ENCODE data around the gene NBAS.

The NBAS gene

DNA sequence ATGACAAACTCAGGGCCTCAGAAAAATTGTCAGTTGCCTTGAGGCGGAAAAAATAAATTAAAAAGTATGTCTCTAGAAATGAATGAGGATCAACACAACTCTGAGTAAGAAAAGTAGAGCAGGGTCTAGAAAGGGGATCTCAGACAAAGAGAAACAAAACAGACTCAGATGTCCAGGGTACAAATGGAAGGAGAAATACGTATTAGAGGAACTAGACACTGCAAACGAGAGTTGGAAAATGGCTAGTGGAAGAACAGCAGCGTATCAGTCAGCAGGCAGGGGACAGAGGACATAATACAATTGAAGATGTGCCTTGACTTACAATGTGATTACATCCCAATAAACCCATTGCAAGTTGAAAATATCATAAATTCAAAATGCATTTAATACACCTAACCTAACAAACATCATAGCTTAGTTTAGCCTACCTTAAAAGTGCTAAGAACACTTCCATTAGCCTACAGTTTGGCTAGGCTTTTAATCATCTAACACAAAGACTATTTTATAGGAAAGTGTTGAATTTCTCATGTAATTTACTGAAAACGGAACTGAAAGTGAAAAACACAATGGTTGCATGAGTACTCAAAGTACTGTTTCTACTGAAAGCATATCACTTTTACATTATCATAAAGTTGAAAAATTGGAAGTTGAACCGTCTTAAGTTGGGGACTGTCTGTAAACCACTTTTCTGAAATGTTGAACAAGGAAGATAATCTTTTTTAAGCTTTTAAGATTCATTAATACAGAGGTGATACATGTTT is 182.8 kb downstream of the NBAS start:
- no peaks in the 10 kb centered on the region for H3K27me3 ChIP-seq (ENCODE audit: low read length)
- H3K4me2 ChIP-seq (ENCODE audit: low read depth, low read length, poor library complexity, severe bottlenecking), result no peak overlapping the region
- no peak overlapping the region for H3K9ac ChIP-seq (ENCODE audit: low read length)
- H3K79me2 ChIP-seq (ENCODE audit: insufficient read depth, low read length), result no peaks in the 10 kb centered on the region
- no peaks in the 10 kb centered on the region for H3K9me3 ChIP-seq (ENCODE audit: insufficient read depth, low read length)
- H3F3A ChIP-seq (ENCODE audit: insufficient read depth), result no peaks in the 10 kb centered on the region
- 0 out of 2 replicates have a peak, but pooled peaks cover 3% of the 10 kb centered on the region for H3K36me3 ChIP-seq (ENCODE audit: low read length)
- H4K20me1 ChIP-seq (ENCODE audit: low read depth, low read length), result no peaks in the 10 kb centered on the region
- TF ChIP-seq, protein P1, sequence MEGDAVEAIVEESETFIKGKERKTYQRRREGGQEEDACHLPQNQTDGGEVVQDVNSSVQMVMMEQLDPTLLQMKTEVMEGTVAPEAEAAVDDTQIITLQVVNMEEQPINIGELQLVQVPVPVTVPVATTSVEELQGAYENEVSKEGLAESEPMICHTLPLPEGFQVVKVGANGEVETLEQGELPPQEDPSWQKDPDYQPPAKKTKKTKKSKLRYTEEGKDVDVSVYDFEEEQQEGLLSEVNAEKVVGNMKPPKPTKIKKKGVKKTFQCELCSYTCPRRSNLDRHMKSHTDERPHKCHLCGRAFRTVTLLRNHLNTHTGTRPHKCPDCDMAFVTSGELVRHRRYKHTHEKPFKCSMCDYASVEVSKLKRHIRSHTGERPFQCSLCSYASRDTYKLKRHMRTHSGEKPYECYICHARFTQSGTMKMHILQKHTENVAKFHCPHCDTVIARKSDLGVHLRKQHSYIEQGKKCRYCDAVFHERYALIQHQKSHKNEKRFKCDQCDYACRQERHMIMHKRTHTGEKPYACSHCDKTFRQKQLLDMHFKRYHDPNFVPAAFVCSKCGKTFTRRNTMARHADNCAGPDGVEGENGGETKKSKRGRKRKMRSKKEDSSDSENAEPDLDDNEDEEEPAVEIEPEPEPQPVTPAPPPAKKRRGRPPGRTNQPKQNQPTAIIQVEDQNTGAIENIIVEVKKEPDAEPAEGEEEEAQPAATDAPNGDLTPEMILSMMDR (IDR thresholded peaks at IDR 0.05; ENCODE audit: insufficient read depth, low read length, poor library complexity, severe bottlenecking), result no peak
- no peak for TF ChIP-seq EZH2phosphoT487 (conservative IDR thresholded peaks at IDR 0.05; ENCODE audit: low read length)
- H3K9me2 ChIP-seq (replicated peaks; ENCODE audit: insufficient read depth, low read length), result no peaks in the 10 kb centered on the region
- H3K4me3 ChIP-seq (ENCODE audit: insufficient read depth, low read length, poor library complexity, severe bottlenecking), result no peak overlapping the region
- H3K27ac ChIP-seq (ENCODE audit: low read depth, low read length), result no peak overlapping the region
- H2AFZ ChIP-seq (ENCODE audit: low read depth, low read length, severe bottlenecking), result no peak overlapping the region

DNA sequence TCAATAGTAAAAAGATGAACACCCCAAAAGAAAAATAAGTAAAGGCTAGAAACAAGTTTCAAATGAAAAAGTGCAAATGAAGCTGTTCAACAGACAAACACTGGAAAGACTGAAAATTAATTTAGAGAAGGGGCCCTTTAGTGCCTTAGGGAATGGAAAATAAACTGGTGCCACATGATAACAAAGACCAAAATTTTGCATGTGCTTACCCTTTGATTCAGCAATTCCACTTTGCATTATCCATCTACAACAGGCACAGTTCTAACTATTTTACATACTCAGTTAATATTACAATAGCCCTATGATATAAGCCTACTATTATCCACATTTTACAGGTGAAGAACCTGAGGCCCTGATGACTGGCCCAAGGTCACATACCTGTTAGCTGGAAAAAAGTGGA is 183.9 kb downstream of the NBAS start:
- Histone ChIP-seq H3F3A (ENCODE audit: insufficient read depth) (no peaks in the 10 kb centered on the region), H3K27ac (ENCODE audit: low read depth, low read length) (no peak overlapping the region), H3K9me2 (replicated peaks; ENCODE audit: insufficient read depth, low read length) (no peaks in the 10 kb centered on the region), H4K20me1 (ENCODE audit: low read depth, low read length) (no peaks in the 10 kb centered on the region), H3K4me2 (ENCODE audit: low read depth, low read length, poor library complexity, severe bottlenecking) (no peak overlapping the region), H3K9ac (ENCODE audit: low read length) (no peak overlapping the region), H3K4me3 (ENCODE audit: insufficient read depth, low read length, poor library complexity, severe bottlenecking) (no peak overlapping the region), H2AFZ (ENCODE audit: low read depth, low read length, severe bottlenecking) (no peak overlapping the region), H3K79me2 (ENCODE audit: insufficient read depth, low read length) (no peaks in the 10 kb centered on the region), H3K27me3 (ENCODE audit: low read length) (no peaks in the 10 kb centered on the region), H3K9me3 (ENCODE audit: insufficient read depth, low read length) (no peaks in the 10 kb centered on the region), H3K36me3 (ENCODE audit: low read length) (0 out of 2 replicates have a peak, but pooled peaks cover 3% of the 10 kb centered on the region)
- TF ChIP-seq, protein P1 (IDR thresholded peaks at IDR 0.05; ENCODE audit: insufficient read depth, low read length, poor library complexity, severe bottlenecking), result no peak
- no peak for TF ChIP-seq EZH2phosphoT487 (conservative IDR thresholded peaks at IDR 0.05; ENCODE audit: low read length)

DNA sequence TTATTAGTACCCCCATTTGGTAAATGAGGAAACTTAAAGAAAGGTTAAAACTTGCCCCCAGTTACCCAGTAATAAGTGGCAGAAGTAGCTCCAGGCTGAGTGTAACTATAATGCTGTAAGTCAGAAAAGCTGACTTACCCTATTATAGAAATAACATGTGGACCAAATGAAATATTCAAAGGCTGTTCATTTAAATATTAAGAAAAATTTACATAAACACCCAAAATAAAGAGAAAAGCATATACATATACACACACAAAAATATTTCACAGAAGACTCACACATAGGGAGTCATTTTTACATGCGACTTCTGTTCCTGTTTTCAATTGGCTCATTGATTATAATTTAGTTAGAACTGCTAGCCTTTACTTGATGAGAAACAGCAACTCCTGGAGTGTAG is 189.1 kb downstream of the NBAS start:
- H3K79me2 ChIP-seq (ENCODE audit: insufficient read depth, low read length), result no peaks in the 10 kb centered on the region
- H3K27ac ChIP-seq (ENCODE audit: low read depth, low read length), result no peak overlapping the region
- no peak overlapping the region for H3K4me3 ChIP-seq (ENCODE audit: insufficient read depth, low read length, poor library complexity, severe bottlenecking)
- TF ChIP-seq, protein P1 (IDR thresholded peaks at IDR 0.05; ENCODE audit: insufficient read depth, low read length, poor library complexity, severe bottlenecking), result no peak
- no peak for TF ChIP-seq EZH2phosphoT487 (conservative IDR thresholded peaks at IDR 0.05; ENCODE audit: low read length)
- no peaks in the 10 kb centered on the region for H4K20me1 ChIP-seq (ENCODE audit: low read depth, low read length)
- H3K27me3 ChIP-seq (ENCODE audit: low read length), result no peaks in the 10 kb centered on the region
- H3K36me3 ChIP-seq (ENCODE audit: low read length), result 0 out of 2 replicates have a peak, but pooled peaks cover 1% of the 10 kb centered on the region
- H2AFZ ChIP-seq (ENCODE audit: low read depth, low read length, severe bottlenecking), result no peak overlapping the region
- no peak overlapping the region for H3K4me2 ChIP-seq (ENCODE audit: low read depth, low read length, poor library complexity, severe bottlenecking)
- no peaks in the 10 kb centered on the region for H3K9me2 ChIP-seq (replicated peaks; ENCODE audit: insufficient read depth, low read length)
- no peaks in the 10 kb centered on the region for H3F3A ChIP-seq (ENCODE audit: insufficient read depth)
- no peak overlapping the region for H3K9ac ChIP-seq (ENCODE audit: low read length)
- no peaks in the 10 kb centered on the region for H3K9me3 ChIP-seq (ENCODE audit: insufficient read depth, low read length)

Measured in SU-DHL-6 (cell line).